ENCODE data around the gene KCNIP3. TPM values are rescaled to one million over a fixed set of nuclear protein-coding genes. Genes with fewer than 3 reads are reported as not detected.

KCNIP3 gene
- total and polyA plus RNA-seq, 4 donors: 0.26 to 1.1 (median 0.62) TPM

GRCh38 chr2:95362486-95362885, 65.3 kb downstream of the KCNIP3 start:
- Histone ChIP-seq H3K9ac (ENCODE audit: low read depth in 1 of 2, low read length in 2 of 2) (no peak overlapping the region), H3K36me3 (ENCODE audit: control insufficient read depth in 4 of 4, insufficient read depth in 3 of 4, low read depth in 1 of 4, low read length in 3 of 4) (no peaks in the 10 kb centered on the region), H3K9me3 (ENCODE audit: control insufficient read depth in 4 of 4, low read length in 3 of 4) (no peaks in the 10 kb centered on the region), H3K4me1 (ENCODE audit: control insufficient read depth in 4 of 4, insufficient read depth in 4 of 4, low read length in 3 of 4) (no peaks in the 10 kb centered on the region), H3K27me3 (ENCODE audit: control insufficient read depth in 4 of 4, insufficient read depth in 4 of 4, low read length in 3 of 4) (no peaks in the 10 kb centered on the region), H3K27ac (ENCODE audit: low read depth in 1 of 2, low read length in 2 of 2) (no peak overlapping the region), H3K4me3 (ENCODE audit: low read depth in 1 of 3, low read length in 3 of 3) (no peak overlapping the region)
- TF ChIP-seq HNF4G (IDR thresholded peaks at IDR 0.05) (no peak), HNF4A (conservative IDR thresholded peaks at IDR 0.05) (no peak), EGR1 (IDR thresholded peaks at IDR 0.05; ENCODE audit: low read depth in 2 of 2) (no peak), ZBTB33 (IDR thresholded peaks at IDR 0.05) (no peak), FOXA1 (IDR thresholded peaks at IDR 0.05) (no peak), GABPA (IDR thresholded peaks at IDR 0.05 in 1 of 2, conservative IDR thresholded peaks at IDR 0.05 in 1 of 2) (no peak), MAX (IDR thresholded peaks at IDR 0.05) (no peak), TAF1 (conservative IDR thresholded peaks at IDR 0.05) (no peak), FOXA2 (IDR thresholded peaks at IDR 0.05) (no peak), REST (IDR thresholded peaks at IDR 0.05) (no peak), ATF3 (IDR thresholded peaks at IDR 0.05) (no peak), SP1 (IDR thresholded peaks at IDR 0.05) (no peak), JUND (IDR thresholded peaks at IDR 0.05) (no peak), NR2F2 (IDR thresholded peaks at IDR 0.05) (no peak), YY1 (IDR thresholded peaks at IDR 0.05) (no peak), RXRA (IDR thresholded peaks at IDR 0.05) (no peak), RAD21 (IDR thresholded peaks at IDR 0.05) (no peak), CTCF (IDR thresholded peaks at IDR 0.05; ENCODE audit: low read depth, low read length, missing input control) (no peak)
- 89% methylated on average over 9 of the region's 9 CpGs for WGBS
- DNase-seq (ENCODE audit: low spot score): no peak

Measured in liver (tissue), 9 donors.